Endothelial cell of umbilical vein (primary cell): ENCODE data around the gene PRDM16.

Experiments used
- EZH2 ChIP-seq: IDR thresholded peaks from 2 replicates; pipeline ENCODE4 v1.6.1; 2012; ENCODE audit warnings: borderline replicate concordance, low read depth, mild to moderate bottlenecking, moderate library complexity, low read length, inconsistent platforms; ENCODE audit not compliant: severe bottlenecking
- FOS ChIP-seq: IDR thresholded peaks from 2 replicates; pipeline ENCODE4 v1.6.1; 2011; ENCODE audit warnings: mild to moderate bottlenecking, low read length, moderate library complexity, borderline replicate concordance; ENCODE audit not compliant: insufficient read depth
- GATA2 ChIP-seq: IDR thresholded peaks from 2 replicates; pipeline ENCODE4 v1.7.0; 2011; ENCODE audit warnings: low read depth, mild to moderate bottlenecking, moderate library complexity, mixed read lengths, low read length; ENCODE audit not compliant: insufficient read length, insufficient read depth
- JUN ChIP-seq: IDR thresholded peaks from 2 replicates; pipeline ENCODE4 v1.6.1; 2011; ENCODE audit warnings: borderline replicate concordance, low read depth; ENCODE audit not compliant: insufficient read length, insufficient read depth
- MYC ChIP-seq: IDR thresholded peaks from one replicate; pipeline ENCODE4 v1.6.1; 2011; ENCODE audit warnings: mild to moderate bottlenecking, low read depth, low read length
- POLR2A ChIP-seq: IDR thresholded peaks from 2 replicates; pipeline ENCODE4 v1.6.1; 2012; ENCODE audit warnings: low read depth, mild to moderate bottlenecking, control low read depth, low read length
- POLR2AphosphoS5 ChIP-seq: IDR thresholded peaks from 2 replicates; pipeline ENCODE4 v1.6.1; 2012; ENCODE audit warnings: low read depth, mild to moderate bottlenecking, control low read depth, low read length, moderate library complexity; ENCODE audit not compliant: insufficient read depth
- TF ChIP-seq, protein P1 (sequence below), 2 donors: IDR thresholded peaks; 1 replicate in 1 of 2; 2 replicates in 1 of 2; pipeline ENCODE4 v1.5.1; 2011; ENCODE audit warnings: low read length in 2 of 2, mild to moderate bottlenecking in 2 of 2, moderate library complexity in 2 of 2, control low read depth in 1 of 2, inconsistent platforms in 1 of 2, low read depth in 1 of 2; ENCODE audit not compliant: insufficient read depth in 1 of 2; ENCODE audit errors: extremely low read depth in 1 of 2
- TF ChIP-seq, protein P2 (sequence below): IDR thresholded peaks from 2 replicates; pipeline ENCODE4 v1.6.1; 2011; ENCODE audit not compliant: insufficient read depth, insufficient read length

DNA sequence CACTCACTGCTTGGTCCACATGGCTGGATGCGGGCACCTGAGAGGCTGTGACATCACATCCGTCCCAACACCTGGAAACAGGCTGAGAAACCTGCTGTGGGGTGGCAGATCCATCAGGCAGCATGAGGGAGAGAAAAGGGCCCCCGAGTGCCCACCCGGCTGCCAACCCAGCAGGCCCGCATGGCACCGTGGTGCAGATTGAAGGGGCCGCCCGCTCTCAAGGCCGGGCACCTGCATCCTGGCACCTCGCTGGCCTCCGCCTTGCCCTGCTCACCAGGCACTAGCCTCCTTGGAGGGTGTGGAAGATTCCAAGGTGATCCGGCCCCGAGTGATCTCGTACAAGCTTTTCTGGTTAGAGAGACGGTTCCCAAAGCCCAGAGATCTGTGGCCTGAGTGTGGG is 110.5 kb downstream of the PRDM16 start:
- no peak for TF ChIP-seq POLR2AphosphoS5
- TF ChIP-seq, protein P1, sequence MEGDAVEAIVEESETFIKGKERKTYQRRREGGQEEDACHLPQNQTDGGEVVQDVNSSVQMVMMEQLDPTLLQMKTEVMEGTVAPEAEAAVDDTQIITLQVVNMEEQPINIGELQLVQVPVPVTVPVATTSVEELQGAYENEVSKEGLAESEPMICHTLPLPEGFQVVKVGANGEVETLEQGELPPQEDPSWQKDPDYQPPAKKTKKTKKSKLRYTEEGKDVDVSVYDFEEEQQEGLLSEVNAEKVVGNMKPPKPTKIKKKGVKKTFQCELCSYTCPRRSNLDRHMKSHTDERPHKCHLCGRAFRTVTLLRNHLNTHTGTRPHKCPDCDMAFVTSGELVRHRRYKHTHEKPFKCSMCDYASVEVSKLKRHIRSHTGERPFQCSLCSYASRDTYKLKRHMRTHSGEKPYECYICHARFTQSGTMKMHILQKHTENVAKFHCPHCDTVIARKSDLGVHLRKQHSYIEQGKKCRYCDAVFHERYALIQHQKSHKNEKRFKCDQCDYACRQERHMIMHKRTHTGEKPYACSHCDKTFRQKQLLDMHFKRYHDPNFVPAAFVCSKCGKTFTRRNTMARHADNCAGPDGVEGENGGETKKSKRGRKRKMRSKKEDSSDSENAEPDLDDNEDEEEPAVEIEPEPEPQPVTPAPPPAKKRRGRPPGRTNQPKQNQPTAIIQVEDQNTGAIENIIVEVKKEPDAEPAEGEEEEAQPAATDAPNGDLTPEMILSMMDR (IDR thresholded peaks at IDR 0.05; ENCODE audit: extremely low read depth in 1 of 2, insufficient read depth in 1 of 2, low read depth in 1 of 2, low read length in 2 of 2), result no peak
- TF ChIP-seq POLR2A, result no peak
- no peak for TF ChIP-seq EZH2
- TF ChIP-seq, protein P2, sequence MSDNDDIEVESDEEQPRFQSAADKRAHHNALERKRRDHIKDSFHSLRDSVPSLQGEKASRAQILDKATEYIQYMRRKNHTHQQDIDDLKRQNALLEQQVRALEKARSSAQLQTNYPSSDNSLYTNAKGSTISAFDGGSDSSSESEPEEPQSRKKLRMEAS, result no peak
- no peak for TF ChIP-seq FOS
- TF ChIP-seq GATA2, result no peak
- no peak for TF ChIP-seq MYC
- TF ChIP-seq JUN, result no peak
